NCI-H187 treated with DMSO at 0.1 percent for 48 hours (cell line): ENCODE results near the gene CCDC92B.
"Not testable (repeated sequence)": the region's sequence is repeated elsewhere in the genome, so short reads cannot be mapped to it uniquely, and the experiment has no call there.

Experiments used
- DNase-seq: peaks from one replicate; lab custom pipeline; 2025; lab: John Stamatoyannopoulos, UW

Gene CCDC92B

DNA sequence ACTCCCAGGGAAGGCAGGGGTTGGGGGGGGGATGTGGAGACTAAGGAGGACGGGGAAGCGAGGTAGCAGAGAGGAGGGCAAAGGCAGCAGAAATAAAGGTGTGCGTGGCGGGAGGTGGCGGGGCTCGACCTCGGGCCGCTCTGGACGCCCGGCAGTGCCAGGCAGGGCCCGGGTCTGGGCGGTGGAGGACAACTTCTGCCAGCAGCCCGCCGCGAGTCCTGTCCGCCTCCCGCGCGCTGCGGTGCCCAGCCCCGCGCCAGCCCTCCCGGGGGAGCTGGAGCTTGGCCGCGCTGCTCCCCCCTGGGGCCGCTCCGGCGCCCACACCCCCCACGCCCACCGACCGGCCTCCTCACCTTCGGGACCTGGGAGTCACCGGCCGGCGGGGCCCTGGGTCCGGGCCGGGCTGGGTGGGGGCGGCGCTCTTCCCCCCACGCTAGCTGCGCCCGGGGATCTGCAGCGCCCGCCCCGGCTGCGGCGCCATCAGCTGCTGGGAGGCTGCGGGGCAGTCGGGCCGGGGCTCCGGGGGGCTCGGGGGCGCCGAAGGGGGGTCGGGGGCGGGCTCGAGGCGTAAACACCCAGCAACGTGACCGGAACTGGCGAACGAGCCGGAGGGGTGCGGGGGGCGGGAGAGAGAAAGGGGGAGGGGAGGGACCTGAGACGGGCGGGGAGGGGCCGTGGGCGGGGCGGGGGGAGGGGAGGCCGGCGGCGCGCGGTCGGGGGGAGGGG is at the start of gene CCDC92B:
CCDC92B (minus strand) TSS at position 595 of the 726 bp plus-strand sequence. CDS start 14,507 bp downstream, outside the sequence.
- DNase-seq: no peak

GRCh38 chr17:2798678-2799077 is 49.2 kb upstream of the CCDC92B start:
- no peak for DNase-seq

DNA sequence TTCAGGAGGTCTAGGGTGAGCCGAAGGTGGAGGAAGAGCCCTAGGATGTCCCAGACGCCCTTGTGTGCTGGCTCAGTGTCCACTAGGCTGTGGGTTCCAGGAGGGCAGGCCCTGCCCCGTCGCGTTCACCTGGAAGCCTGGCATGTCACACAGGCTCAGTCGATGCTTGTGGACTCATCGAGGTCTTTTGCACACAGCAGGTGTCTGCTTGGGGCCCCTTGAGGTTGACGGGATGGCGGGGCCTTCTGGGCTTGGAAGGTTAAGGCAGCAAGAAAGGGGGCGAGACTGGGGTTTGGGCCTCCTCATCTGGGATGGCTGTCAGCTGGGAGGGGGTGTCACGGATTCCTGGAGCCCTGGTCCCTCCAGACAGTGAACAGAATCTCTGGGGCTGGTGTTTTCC is 48.7 kb upstream of the CCDC92B start:
- no peak for DNase-seq

GRCh38 chr17:2797637-2798036 is 48.2 kb upstream of the CCDC92B start:
- DNase-seq: no peak

DNA sequence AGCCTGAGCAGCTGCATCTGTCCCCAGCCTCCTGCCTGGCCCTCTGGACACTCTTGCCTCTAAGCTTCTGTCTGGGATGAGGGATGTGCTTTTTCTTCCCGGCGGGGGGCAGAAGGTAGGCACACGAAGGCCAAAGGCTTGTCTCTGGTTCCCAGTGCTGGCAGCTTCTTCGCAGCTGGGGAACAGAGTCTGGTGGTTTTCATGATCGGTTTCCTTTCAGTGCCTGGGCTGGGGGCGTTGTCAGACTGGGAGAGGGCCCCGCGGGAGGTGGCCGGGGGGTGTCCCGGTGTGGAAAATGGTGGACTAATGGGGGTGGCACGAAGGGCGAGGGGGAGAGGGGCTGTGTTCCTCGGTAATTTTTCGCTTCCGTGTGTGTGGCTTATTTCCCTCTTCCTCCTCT is 47.8 kb upstream of the CCDC92B start:
- DNase-seq: no peak

DNA sequence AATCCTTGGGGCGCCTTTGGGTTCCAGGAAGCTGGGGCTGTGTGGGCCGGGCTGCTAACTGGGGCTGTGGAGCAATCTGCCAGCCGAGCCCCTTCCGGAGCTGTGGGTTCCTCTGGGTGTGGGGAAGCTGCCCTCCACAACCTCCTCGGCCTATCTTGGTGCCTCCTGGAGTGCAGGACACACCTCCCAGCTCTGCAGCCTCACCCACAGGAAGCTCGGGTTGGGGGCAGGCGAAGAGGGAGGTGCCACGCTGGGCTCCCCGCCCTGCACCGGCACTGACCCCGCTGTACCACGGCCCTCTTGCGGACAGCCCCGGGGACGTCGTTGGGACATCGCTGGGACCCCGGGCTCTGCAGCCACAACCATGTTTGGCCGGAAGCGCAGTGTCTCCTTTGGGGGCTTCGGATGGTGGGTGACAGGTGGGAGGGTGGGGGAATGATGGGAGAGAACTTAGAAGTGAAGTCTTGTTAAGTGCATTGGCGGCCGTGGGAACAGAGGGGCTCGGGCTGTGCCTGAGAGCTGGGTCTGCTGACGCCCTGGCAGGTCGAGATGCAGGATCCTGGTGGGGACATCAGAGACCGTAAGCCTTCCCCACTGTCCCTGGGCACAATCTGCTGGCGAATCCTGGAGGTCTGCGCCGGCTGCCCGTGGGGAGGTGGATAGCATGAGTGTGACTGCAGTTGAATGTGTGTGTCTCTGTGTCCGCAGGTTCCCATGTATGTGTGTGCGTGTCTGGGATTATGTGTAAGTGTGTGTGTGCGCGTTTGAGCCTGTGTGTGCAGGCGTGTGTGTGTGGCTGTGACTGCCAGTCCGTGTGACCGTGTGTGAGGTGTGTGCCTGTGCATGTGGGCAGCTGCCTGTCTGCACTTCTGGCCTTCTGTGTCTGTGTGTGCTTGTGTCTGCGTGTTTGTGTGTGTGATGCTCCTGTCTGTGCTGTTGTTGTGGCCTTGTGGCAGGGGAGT is 47.0 kb upstream of the CCDC92B start, which contains the start of gene RAP1GAP2:
RAP1GAP2 (plus strand) TSS at position 275 of the 962 bp plus-strand sequence; CDS start at position 365, 90 bp downstream.
- no peak for DNase-seq

DNA sequence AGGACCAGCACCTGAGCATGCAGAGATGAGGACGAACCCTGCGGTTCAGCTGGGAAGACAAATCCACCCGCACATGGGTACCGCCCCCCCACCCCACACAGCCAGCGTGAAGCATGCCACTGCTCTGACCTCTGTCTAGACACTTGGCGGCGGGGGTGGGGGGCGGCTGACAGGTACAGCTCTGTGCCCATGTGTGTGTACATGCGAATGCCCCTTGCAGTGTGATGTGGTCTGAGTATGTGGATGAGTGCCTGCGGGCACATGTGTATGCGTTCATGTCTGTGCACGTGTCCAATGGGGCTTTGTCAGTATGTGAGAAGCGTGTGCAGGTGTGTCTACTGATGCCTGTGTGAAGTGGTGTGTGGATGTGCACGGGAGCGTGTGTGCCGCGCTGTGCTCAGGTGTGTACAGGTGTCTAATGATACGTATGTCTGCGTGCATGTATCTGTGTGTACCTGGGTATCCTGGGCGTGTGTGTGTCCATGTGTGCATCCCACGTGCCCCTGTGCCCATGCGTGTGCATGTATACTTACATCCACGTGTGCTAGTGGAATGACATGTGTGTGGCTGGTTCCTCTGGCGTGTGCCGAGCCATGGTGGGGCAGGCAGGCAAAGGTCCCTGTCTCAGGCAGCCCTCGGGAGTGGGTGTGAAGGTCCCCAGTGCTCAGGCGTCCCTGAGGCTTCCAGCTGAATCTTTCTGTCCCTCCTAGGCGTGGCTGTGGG is 46.1 kb upstream of the CCDC92B start:
- no peak for DNase-seq

GRCh38 chr17:2794111-2794803 is 44.8 kb upstream of the CCDC92B start:
- no peak for DNase-seq

DNA sequence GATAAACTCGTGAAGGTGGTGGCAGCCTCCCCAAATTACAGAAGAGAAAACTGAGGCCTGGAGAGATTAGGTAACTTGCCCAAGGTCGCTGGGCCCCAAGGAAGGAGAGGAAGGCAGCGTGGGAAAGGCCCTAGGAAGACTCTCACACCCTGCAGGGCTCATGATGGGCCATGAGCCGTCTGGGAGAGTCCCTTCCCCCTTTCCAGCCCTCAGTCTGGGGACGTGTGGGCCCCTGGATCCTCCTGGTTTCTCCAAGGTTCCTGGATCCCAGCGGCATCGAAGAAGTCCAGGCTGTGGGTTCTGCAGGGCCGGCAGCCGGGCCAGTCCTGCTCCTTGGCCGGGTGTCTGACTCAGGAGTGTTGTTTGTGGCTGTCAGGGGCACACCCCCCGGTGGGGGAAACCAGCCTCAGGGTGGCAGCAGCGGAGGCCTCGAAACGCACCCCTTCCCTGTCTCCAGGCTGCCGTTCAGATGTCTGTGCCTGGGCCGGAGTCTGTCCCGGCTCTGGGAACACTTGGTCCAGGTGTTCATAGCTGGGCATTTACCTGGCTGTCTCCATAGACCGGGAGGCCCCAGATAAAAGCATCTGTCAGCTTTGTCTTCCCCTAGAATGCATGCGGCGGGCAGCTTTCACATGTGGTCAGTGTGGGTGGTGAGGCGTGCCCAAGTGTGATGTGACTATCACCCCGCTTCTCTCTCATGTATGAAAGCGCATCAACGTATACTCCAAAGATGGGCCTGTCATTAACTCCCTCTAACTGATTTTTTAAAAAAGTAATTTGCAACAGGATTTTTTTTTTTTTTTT is 43.1 kb upstream of the CCDC92B start:
- no peak for DNase-seq

DNA sequence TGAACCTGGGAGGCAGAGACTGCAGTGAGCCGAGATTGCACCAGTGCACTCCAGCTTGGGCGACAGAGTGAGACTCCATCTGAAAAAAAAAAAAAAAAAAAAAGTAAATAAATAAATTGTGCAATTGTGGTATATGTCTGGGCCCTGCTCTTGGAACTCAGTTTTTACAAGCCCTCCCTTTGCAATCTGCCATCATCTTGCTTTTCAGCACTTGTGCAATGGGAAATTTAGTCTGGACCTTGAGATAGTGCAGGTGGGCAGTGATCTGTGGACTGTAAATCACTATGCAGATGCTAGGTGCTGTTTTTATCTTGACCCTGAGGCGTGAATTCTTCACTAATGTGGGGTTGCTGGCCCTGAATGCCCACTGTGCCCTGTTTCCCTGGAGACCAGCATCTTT is 40.2 kb upstream of the CCDC92B start:
- no peak for DNase-seq

DNA sequence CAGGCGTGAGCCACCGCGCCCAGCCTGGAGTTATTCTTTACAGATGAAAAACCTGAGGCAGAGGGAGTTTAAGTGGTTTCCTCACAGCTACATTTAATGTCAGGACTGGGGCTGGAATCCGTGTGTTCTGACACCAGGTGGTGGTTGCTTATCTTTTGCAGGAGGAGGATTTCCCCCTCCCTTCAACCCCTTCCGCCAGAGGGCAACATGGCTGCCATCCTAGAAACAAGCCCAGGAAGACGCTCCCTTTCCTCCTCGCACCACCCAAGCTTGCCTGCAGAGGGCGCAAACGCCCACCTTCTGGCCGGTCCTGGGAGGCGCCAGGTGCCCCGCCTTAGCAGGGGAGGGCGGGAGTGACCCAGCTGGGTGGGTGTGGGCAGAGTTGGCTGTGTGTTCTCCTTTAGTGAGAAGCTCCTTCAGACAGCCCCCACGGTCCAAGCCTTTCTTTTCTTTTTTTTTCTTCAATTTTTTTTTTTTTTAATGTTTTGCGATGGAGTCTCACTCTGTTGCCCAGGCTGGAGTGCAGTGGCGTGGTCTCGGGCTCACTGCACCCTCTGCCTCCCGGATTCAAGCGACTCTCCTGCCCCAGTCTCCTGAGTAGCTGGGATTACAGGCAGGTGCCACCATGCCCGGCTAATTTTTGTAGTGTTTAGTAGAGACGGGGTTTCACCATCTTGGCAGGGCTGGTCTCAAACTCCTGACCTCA is 36.9 kb upstream of the CCDC92B start:
- DNase-seq: peak; percentile 63

DNA sequence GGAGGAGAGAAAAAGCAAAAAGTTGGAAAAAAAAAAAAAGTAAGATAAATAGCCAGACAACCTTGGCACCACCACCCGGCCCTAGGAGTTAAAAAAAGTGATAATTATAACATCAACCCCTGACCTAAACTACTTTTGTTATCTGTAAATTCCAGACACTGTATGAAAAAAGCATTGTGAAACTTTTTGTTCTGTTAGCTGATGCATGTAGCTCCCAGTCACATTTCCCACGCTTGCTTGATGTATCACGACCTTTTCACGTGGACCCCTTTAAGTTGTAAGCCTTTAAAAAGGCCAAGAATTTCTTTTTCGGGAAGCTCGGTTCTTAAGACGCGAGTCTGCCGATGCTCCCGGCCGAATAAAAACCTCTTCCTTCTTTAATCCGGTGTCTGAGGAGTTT is 35.9 kb upstream of the CCDC92B start:
- DNase-seq: not testable (repeated sequence)

- no peak for DNase-seq
Observed at GRCh38 chr17:2784864-2785263, 35.4 kb upstream of the CCDC92B start.

GRCh38 chr17:2783310-2784030 is 34.0 kb upstream of the CCDC92B start:
- no peak for DNase-seq

DNA sequence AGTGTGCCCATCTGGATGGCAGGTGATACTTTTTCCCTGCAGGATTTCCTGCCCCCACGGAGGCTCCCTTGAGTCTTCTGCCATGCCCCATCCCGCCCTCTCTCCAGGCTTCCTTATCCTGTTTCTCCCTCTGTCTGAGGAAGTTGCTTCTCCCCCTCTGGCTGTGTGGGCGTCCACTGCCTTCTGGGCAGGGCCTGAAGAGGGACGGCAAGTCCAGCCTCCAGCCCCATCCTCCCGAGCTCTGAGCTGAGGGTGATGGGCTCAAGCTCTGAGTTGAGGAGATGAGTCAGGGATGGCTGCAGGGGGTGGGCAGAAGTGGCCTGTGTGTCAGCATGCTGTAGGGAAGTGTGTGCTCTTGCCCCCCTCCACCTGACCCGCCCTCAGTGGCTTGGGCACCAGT is 32.6 kb upstream of the CCDC92B start:
- DNase-seq: no peak

- DNase-seq: not testable (repeated sequence)
Observed at GRCh38 chr17:2781598-2781997, 32.1 kb upstream of the CCDC92B start.

DNA sequence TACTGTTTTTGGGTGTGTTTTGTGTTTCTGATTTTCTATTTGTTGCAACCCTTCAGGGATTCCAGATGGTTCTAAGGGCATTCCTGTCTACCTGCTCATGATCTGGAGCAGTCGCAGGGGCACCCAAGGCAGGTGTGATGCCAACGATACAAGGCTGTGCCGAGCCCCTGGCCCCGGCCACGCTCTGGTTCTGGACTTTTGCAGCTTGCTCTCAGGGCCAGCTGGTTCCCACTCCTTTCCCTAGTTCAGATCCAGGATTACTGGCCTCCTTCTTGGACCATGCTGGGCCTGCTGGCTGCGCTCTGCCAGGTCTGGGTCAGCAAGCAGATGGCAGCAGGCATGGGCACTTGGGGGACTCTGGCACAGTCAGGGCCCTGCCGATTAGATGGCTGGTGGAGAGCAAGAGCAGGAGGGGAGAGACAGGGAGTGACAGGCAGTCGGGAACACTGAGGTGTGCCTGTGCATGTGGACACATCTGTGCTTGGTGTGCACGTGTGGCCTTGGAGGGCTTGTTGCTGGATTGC is 31.5 kb upstream of the CCDC92B start:
- DNase-seq: no peak

DNA sequence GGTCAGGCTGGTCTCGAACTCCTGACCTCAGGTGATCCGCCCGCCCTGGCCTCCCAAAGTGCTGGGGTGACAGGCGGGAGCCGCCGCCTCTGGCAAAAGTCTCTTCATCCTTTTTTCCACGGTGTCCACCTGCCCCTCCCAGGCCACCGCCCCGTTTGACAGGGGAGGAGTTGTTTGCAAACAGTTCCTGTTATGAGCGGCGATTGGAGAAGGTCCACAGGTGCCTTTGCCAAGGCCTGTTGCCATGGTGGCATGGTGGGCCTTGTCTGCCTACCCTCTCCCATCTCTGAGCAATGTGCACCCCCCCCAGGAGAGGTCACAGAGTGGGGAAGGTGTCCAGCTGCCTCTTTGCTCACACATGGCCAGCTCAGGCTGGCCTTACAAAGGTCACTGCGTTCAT is 30.8 kb upstream of the CCDC92B start:
- no peak for DNase-seq

DNA sequence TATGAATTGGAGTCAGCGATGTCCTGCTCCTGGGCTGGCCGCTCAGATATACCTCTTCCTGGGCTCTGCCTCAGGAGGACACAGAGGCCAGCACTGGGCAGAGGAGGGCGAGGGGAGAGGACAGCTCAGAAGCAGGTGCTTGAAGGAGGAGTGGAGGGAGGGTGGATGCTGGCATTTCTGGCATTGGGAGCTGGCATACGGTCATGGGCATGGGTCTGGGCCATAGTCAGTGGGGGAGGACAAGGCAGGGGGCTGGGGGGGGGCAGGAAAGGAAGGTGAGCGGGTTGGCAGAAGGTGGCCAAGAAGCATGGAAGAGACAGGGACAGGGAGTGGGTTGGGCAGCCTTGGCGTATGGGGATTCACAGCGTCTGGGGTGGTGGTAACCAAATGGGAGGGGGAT is 30.1 kb upstream of the CCDC92B start:
- DNase-seq: no peak
